HepG2 (cell line): Measurements from ENCODE around the gene ANKRD52. TPM values are rescaled to one million over a fixed set of nuclear protein-coding genes. Genes with fewer than 3 reads are reported as not detected.

Experiments used
- ELF4 ChIP-seq: sonication (generic); formaldehyde crosslinking; IDR thresholded peaks from 2 replicates; pipeline ENCODE4 v1.5.0; 2020; ENCODE audit warnings: missing genetic modification reagents, mild to moderate bottlenecking, moderate library complexity, borderline replicate concordance
- HMG20B ChIP-seq: conservative IDR thresholded peaks from 2 replicates; pipeline ENCODE4 v1.6.1; 2016; ENCODE audit warnings: missing genetic modification reagents, missing compliant biosample characterization
- JARID2 ChIP-seq: sonication (generic); formaldehyde crosslinking; IDR thresholded peaks from 2 replicates; pipeline ENCODE4 v1.8.1; 2023; ENCODE audit warnings: missing genetic modification reagents, inconsistent platforms; ENCODE audit not compliant: insufficient replicate concordance
- JUN ChIP-seq: sonication (generic); formaldehyde crosslinking; IDR thresholded peaks from 2 replicates; pipeline ENCODE4 v1.4.0; 2020; ENCODE audit warnings: mild to moderate bottlenecking, missing genetic modification reagents
- MED8 ChIP-seq: sonication (generic); formaldehyde crosslinking; IDR thresholded peaks from 2 replicates; pipeline ENCODE4 v1.8.1; 2023; ENCODE audit warnings: mild to moderate bottlenecking, missing genetic modification reagents; ENCODE audit not compliant: insufficient replicate concordance
- MXI1 ChIP-seq: IDR thresholded peaks from 3 replicates; pipeline ENCODE4 v1.6.1; 2012; ENCODE audit warnings: low read depth, low read length, inconsistent platforms, borderline replicate concordance
- THAP9 ChIP-seq: sonication (generic); formaldehyde crosslinking; IDR thresholded peaks from 2 replicates; pipeline ENCODE4; 2020; ENCODE audit warnings: missing genetic modification reagents, mild to moderate bottlenecking, borderline replicate concordance
- XRCC5 ChIP-seq: fragments of 200-400 bp; formaldehyde crosslinking; optimal IDR thresholded peaks from 2 replicates; pipeline ENCODE3; 2017; ENCODE audit warnings: mild to moderate bottlenecking, low read length
- ZFYVE20 ChIP-seq: sonication (generic); formaldehyde crosslinking; IDR thresholded peaks from 2 replicates; pipeline ENCODE4 v1.8.0; 2023; ENCODE audit warnings: low read depth, mild to moderate bottlenecking, moderate library complexity, missing genetic modification reagents, borderline replicate concordance
- ZKSCAN1 ChIP-seq: fragments of 150-350 bp; IDR thresholded peaks from 2 replicates; pipeline ENCODE4 v1.6.1; 2014; ENCODE audit warnings: low read length
- ZNF281 ChIP-seq: sonication (generic); formaldehyde crosslinking; IDR thresholded peaks from 2 replicates; pipeline ENCODE4 v1.4.0; 2020; ENCODE audit warnings: missing genetic modification reagents, borderline replicate concordance
- ZNF383 ChIP-seq: sonication (generic); formaldehyde crosslinking; IDR thresholded peaks from 2 replicates; pipeline ENCODE4 v1.4.0; 2020; ENCODE audit warnings: missing genetic modification reagents, mild to moderate bottlenecking, borderline replicate concordance
- ZNF414 ChIP-seq: sonication (generic); formaldehyde crosslinking; IDR thresholded peaks from 2 replicates; pipeline ENCODE4 v1.5.0; 2020; ENCODE audit warnings: missing genetic modification reagents
- ZNF431 ChIP-seq: sonication (generic); formaldehyde crosslinking; IDR thresholded peaks from 2 replicates; pipeline ENCODE4 v1.9.0; 2022; ENCODE audit warnings: missing genetic modification reagents, low read depth, mild to moderate bottlenecking, borderline replicate concordance
- polyA plus RNA-seq, 8 experiments: library from polyadenylated mRNA; depleted of rRNA in 3 of 8; stranded (reverse) in 7 of 8; unstranded in 1 of 8; fragments of >200 nt; fragmentation: Illumina TruSeq in 4 of 8; extraction: Trizol in 4 of 8; gene quantifications; 2 replicates each; pipeline versions ENCODE4 v1.2.1 to v1.2.3, GENCODE V29; 2011 to 2016; ENCODE audit warnings: low read depth in 4 of 8, missing spikeins in 1 of 8, mixed read lengths in 1 of 8; ENCODE audit not compliant: insufficient read depth in 1 of 8
- total RNA-seq, 5 experiments: library from RNA; depleted of rRNA; stranded (reverse); fragments of >200 nt; fragmentation: Illumina TruSeq; extraction: Trizol; gene quantifications; 2 replicates each; pipeline ENCODE4 v1.2.3, GENCODE V29; 2016; ENCODE audit warnings: low read depth in 1 of 5
- TF ChIP-seq, protein P1 (sequence below): sonication (generic); formaldehyde crosslinking; IDR thresholded peaks from 2 replicates; pipeline ENCODE4 v1.9.0; 2021; ENCODE audit warnings: missing genetic modification reagents, borderline replicate concordance

Gene ANKRD52
- total and polyA plus RNA-seq, 2 of the 13 experiments (the other 11 are each of a cell fraction or from before 2014, with no cell fraction given) = 7.8 to 9.2 TPM

- TF ChIP-seq, protein P1, sequence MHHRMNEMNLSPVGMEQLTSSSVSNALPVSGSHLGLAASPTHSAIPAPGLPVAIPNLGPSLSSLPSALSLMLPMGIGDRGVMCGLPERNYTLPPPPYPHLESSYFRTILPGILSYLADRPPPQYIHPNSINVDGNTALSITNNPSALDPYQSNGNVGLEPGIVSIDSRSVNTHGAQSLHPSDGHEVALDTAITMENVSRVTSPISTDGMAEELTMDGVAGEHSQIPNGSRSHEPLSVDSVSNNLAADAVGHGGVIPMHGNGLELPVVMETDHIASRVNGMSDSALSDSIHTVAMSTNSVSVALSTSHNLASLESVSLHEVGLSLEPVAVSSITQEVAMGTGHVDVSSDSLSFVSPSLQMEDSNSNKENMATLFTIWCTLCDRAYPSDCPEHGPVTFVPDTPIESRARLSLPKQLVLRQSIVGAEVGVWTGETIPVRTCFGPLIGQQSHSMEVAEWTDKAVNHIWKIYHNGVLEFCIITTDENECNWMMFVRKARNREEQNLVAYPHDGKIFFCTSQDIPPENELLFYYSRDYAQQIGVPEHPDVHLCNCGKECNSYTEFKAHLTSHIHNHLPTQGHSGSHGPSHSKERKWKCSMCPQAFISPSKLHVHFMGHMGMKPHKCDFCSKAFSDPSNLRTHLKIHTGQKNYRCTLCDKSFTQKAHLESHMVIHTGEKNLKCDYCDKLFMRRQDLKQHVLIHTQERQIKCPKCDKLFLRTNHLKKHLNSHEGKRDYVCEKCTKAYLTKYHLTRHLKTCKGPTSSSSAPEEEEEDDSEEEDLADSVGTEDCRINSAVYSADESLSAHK (CRISPR knock-in tag) = 0 out of 2 replicates have a peak, but pooled peaks have one; percentile 66
- TF ChIP-seq JARID2 (CRISPR knock-in tag) (no peak), HMG20B (CRISPR knock-in tag) (no peak), ZNF431 (CRISPR knock-in tag) (0 out of 2 replicates have a peak, but pooled peaks have one; percentile 27), ZNF281 (CRISPR knock-in tag) (no peak), ZNF383 (CRISPR knock-in tag) (no peak), ZFYVE20 (CRISPR knock-in tag) (no peak), MED8 (peak; percentile 18), XRCC5 (peak; percentile 64), JUN (CRISPR knock-in tag) (0 out of 2 replicates have a peak, but pooled peaks have one; percentile 52), ELF4 (CRISPR knock-in tag) (no peak), MXI1 (peak; percentile 81; the same call in 1 of the 3 replicates), ZKSCAN1 (no peak), THAP9 (peak; percentile 68; the same call in 1 of the 2 replicates), ZNF414 (CRISPR knock-in tag) (peak; percentile 83; the same call in 1 of the 2 replicates)
These were observed 8.7 kb upstream of the ANKRD52 start, which contains the start of gene COQ10A (continued) for GRCh38 chr12:56266693-56267442.
